HAP-1 (cell line): ENCODE measurements around the gene RPS6KA2.
"Not testable (repeated sequence)": the region's sequence is repeated elsewhere in the genome, so short reads cannot be mapped to it uniquely, and the experiment has no call there.

ENCODE experiments used
- DNase-seq, 2 experiments: peaks; one replicate each; pipeline ENCODE4 v3.0.0-alpha.2; 2016 to 2020; ENCODE audit warnings: low spot score in 2 of 2
- H3K27me3 ChIP-seq: fragments of 250-450 bp; sonication (Bioruptor Pico); 2 replicates; pipeline ENCODE4 v1.5.1; 2020; ENCODE audit warnings: low read depth, mild to moderate bottlenecking, moderate library complexity
- H3K36me3 ChIP-seq: fragments of 250-450 bp; sonication (Bioruptor Pico); replicated peaks from 2 replicates; pipeline ENCODE4 v1.5.1; 2020; ENCODE audit warnings: mild to moderate bottlenecking
- H3K4me1 ChIP-seq: fragments of 250-450 bp; sonication (Bioruptor Pico); 2 replicates; pipeline ENCODE4 v1.5.1; 2020; ENCODE audit warnings: mild to moderate bottlenecking
- H3K4me3 ChIP-seq: fragments of 250-450 bp; sonication (Bioruptor Pico); 2 replicates; pipeline ENCODE4 v1.5.1; 2020; ENCODE audit warnings: mild to moderate bottlenecking, moderate library complexity
- H3K9me3 ChIP-seq: fragments of 250-450 bp; sonication (Bioruptor Pico); 2 replicates; pipeline ENCODE4 v1.5.1; 2020; ENCODE audit warnings: mild to moderate bottlenecking, moderate library complexity
- in situ Hi-C: fragments of 300-500 bp; cut with MboI; formaldehyde crosslinking; loops from 3 replicates; pipeline ENCODE4 v1.14.3; 2020; ENCODE audit warnings: low sequenced_read_pairs, inconsistent platforms, mixed read lengths

The RPS6KA2 gene

DNA sequence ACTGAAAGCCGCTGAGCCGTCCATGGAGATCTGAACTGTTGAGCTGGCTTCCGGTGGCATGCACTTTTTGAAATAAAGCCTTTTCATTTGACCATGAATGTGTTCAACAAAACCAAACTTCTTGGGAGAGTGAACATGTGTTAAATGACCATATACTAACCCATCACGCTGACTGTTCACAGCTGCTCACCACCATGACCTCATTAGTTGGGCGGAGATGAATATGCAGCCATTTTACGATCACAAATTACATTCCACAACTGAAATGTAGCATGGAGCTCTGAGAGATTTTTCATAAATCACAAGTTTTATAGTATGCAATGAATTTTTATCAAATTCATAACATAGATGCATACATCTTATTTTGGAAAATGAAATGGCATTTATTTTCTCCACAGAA is 44.8 kb downstream of the RPS6KA2 start:
- H3K9me3 ChIP-seq = no peaks in the 10 kb centered on the region
- H3K27me3 ChIP-seq = no peaks in the 10 kb centered on the region
- in situ Hi-C loops = no loop called here
- H3K4me1 ChIP-seq = peaks cover 7% of the 10 kb centered on the region
- H3K36me3 ChIP-seq = no peaks in the 10 kb centered on the region
- H3K4me3 ChIP-seq = no peak overlapping the region
- no peak for DNase-seq

- DNase-seq, H3K9me3 ChIP-seq, in situ Hi-C loops, H3K36me3 ChIP-seq, H3K4me3 ChIP-seq, H3K27me3 ChIP-seq, H3K4me1 ChIP-seq: not testable (repeated sequence)
These were observed 45.2 kb downstream of the RPS6KA2 start for GRCh38 chr6:166581801-166582200.

DNA sequence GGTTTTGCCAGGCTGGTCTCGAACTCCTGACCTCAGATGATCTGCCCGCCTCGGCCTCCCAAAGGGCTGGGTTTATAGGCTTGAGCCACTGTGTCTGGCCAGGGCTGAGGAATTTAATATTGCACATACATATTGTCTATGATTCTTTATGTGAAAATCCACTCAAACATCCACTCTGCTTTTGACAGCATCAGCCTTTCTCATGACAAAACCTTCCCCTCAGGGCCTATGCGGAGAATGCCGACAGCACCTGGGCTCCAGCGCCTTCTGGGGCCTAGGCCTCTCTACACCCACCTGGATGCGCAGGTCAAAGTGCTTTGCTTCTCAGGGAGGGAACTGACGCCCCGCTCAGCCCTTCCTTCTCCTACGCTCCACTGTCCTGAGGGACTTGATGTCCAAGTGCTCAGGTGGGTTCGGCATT is 46.0 kb downstream of the RPS6KA2 start:
- in situ Hi-C loops = no loop called here
- DNase-seq = no peak
- Histone ChIP-seq H3K36me3 (no peaks in the 10 kb centered on the region), H3K4me1 (peaks cover 7% of the 10 kb centered on the region), H3K27me3 (no peaks in the 10 kb centered on the region), H3K4me3 (no peak overlapping the region), H3K9me3 (no peaks in the 10 kb centered on the region)

GRCh38 chr6:166580076-166581050 is 46.7 kb downstream of the RPS6KA2 start:
- H3K9me3 ChIP-seq = no peaks in the 10 kb centered on the region
- H3K4me3 ChIP-seq = no peak overlapping the region
- peaks cover 7% of the 10 kb centered on the region for H3K4me1 ChIP-seq
- no peaks in the 10 kb centered on the region for H3K36me3 ChIP-seq
- H3K27me3 ChIP-seq = no peaks in the 10 kb centered on the region
- no peak for DNase-seq
- in situ Hi-C loops = no loop called here

DNA sequence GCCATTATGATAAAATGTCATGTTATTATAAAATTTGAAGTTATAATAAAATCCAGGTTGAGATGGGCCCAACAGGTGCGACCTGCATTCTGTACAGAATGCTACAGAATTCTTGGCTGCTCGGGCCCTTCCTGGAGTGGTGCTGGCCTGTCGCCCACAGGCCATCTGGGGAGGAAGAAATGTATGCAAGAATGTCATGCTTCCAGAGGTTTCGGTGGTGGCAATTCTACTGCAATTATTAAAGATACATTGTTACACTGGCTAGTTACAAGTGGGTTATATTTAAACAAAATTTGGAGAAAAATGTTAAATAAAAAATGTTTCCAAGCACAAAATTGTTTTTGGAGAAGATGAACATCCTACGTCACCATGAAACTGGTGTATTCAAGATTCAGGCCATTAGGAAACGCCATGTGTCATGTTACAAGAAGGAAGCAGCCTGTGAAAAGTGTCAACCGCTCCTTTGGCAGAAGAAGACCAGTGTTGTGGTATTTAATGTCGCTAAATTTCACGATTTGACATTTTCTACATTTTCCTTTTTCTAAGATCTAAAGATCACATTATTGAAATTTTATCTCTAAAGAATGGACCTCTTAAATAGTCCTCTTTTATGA is 47.7 kb downstream of the RPS6KA2 start:
- Histone ChIP-seq H3K27me3 (no peaks in the 10 kb centered on the region), H3K36me3 (no peaks in the 10 kb centered on the region), H3K9me3 (no peaks in the 10 kb centered on the region), H3K4me1 (peaks cover 7% of the 10 kb centered on the region), H3K4me3 (no peak overlapping the region)
- DNase-seq = no peak
- in situ Hi-C loops = no loop called here

DNA sequence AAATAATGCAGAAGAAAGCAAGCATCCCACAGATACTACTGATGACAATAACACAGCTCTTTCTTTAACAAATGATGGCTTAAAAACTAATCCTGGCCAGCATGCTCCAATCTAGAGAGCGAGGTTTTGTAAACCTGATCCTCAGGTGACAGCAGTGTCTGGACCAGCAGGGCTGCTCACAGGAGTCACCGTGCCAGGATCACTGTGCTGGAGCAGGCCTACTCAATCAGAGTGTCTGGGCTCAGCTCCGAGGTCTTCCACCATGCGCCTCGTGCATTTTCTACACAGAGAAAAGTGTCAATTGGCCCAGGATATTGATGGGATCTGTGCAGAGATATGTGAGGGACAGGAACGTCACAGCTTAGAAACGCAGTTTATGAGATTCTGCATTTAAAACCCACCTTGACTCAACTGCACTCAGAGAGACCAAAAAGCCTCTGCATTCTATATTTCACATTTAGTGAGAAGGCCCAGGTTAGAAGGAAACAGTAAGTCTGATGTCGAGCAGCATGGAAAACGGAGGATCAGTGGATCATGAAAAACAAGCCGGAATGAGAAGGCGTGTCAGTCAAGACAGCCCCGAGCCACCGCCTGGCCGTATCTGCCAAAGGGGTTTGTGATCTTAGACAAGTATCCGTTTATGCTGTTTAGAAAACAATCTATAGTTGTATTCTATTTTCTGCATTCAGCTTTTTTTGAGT is 48.4 kb downstream of the RPS6KA2 start:
- H3K9me3 ChIP-seq = no peaks in the 10 kb centered on the region
- no peak for DNase-seq
- H3K27me3 ChIP-seq = no peaks in the 10 kb centered on the region
- H3K4me3 ChIP-seq = no peak overlapping the region
- H3K36me3 ChIP-seq = no peaks in the 10 kb centered on the region
- in situ Hi-C loops = no loop called here
- H3K4me1 ChIP-seq = peaks cover 7% of the 10 kb centered on the region

GRCh38 chr6:166575205-166575604 is 51.8 kb downstream of the RPS6KA2 start:
- no peaks in the 10 kb centered on the region for H3K36me3 ChIP-seq
- in situ Hi-C loops = no loop called here
- DNase-seq = no peak
- H3K4me1 ChIP-seq = no peaks in the 10 kb centered on the region; the same call in 1 of the 2 replicates
- no peak overlapping the region for H3K4me3 ChIP-seq
- H3K9me3 ChIP-seq = no peaks in the 10 kb centered on the region
- no peaks in the 10 kb centered on the region for H3K27me3 ChIP-seq

DNA sequence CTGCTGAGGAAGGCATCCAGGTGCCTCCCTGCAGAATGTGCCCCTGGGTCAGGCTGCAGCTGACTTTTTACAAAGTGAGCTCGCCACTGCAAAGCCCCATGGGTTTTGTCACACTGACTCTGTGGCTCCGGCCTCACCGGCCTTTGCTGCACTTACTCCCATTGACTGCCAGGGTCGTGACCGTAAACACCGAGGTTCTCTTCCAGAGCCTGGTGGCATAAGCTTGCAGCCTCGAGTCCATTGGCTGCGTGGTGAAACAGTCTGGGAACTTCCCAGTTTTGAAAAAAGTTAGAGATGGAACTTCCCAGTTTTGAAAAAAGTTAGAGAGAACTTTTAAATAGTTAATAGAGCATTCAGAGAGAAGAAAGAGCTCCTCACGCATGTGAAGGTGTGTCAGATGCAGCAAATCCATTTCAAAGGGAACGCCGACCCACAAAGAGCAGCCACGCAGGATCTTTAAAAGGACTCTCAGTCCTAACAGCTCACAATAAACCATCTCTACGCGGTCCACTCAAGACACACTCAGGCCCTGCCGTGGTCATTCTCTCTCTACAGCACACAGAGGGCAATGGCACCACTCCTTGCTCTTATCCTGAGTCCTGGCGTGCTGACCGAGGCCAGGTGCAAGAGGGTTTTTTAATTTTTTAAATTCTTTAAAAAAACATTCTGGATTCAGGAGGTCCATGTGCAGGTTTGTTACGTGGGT is 53.4 kb downstream of the RPS6KA2 start:
- H3K4me3 ChIP-seq = no peak overlapping the region
- in situ Hi-C loops = no loop called here
- no peaks in the 10 kb centered on the region; the same call in 1 of the 2 replicates for H3K4me1 ChIP-seq
- no peaks in the 10 kb centered on the region for H3K27me3 ChIP-seq
- no peaks in the 10 kb centered on the region for H3K9me3 ChIP-seq
- no peaks in the 10 kb centered on the region for H3K36me3 ChIP-seq
- no peak for DNase-seq

DNA sequence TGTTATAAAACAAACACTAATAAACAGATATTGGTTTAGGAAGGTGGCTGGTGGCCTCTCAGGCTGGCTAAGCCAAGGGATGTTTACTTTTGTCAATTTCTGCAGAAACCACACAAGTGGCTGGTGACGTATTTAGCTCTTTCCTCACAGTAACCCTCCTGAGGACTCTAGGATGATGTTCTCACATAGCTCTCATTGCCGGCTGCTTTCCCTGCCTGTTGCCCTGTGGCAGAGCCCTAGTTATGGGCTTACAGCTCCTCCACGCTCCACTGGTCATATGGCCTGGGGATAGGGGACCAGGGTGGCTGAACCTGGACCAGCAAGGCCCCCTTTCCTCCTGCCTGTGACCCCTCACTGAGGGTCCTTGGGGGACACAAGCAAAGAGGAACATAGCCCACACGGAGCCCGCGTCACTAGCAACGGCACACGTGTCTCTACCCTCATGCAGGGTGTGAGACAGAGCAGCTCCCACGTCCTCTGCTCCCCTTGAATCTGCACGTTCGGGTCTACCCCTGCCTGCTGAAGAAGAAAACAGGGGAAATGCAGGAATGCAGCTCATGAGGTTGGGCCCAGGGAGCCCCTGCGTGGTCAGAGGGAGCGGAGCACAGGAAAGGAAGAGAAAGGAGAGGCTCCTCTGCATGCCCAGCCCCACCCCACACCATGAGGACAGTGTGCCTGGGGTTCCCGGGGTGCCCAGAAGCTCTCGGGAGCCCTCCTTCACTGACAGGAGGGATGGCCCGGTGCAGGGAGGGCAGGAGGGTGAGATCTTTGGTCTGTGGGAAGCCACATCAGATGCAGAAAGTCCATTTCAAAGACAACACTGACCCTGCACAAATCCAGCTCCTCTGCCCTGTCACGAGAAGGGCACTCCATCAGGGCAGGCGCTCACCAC is 54.4 kb downstream of the RPS6KA2 start:
- no peak overlapping the region for H3K4me3 ChIP-seq
- H3K9me3 ChIP-seq = no peaks in the 10 kb centered on the region
- no peaks in the 10 kb centered on the region for H3K36me3 ChIP-seq
- in situ Hi-C loops = no loop called here
- no peaks in the 10 kb centered on the region for H3K27me3 ChIP-seq
- DNase-seq = no peak
- H3K4me1 ChIP-seq = no peaks in the 10 kb centered on the region; the same call in 1 of the 2 replicates

DNA sequence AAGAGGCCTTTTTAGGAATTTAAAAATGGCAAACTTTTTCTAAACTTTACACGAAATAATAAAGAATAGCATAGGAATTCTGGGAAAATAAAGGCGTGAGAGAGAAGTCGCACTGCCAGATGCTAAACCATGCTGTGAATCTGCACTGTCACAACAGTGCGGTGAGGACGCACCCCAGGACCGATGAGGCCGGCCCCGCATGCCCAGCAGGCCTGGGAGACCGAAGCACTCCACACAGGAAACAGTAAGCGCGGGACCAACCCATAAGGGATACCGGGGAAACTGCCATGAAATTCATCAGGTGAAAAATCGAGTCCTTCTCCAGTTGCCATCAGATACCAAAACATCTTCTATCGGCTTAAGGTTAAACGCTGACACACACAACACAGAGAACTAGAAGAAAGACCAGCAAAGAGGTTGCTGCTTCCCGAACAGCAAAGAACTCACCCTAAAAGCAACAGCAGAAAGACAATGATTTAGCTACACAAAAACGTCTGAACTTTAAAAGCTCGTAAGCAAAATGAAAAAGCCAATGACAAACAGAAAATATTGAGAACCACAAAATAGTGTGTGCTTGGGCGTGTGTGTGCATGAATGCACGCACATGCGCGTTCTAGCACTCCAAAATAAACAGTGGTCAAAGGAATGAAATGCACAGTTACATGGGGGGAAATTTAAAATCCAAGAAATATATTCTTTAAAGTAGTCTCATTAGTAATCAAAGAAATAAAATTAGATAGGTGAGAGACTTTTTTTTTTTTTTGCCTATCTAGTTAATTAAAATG is 55.9 kb downstream of the RPS6KA2 start:
- Histone ChIP-seq H3K27me3 (no peaks in the 10 kb centered on the region), H3K4me1 (no peaks in the 10 kb centered on the region), H3K4me3 (no peak overlapping the region), H3K9me3 (no peaks in the 10 kb centered on the region), H3K36me3 (no peaks in the 10 kb centered on the region)
- in situ Hi-C loops = no loop called here
- no peak for DNase-seq

GRCh38 chr6:166569206-166569605 is 57.8 kb downstream of the RPS6KA2 start:
- Histone ChIP-seq H3K4me1 (no peaks in the 10 kb centered on the region), H3K36me3 (no peaks in the 10 kb centered on the region), H3K9me3 (no peaks in the 10 kb centered on the region), H3K27me3 (no peaks in the 10 kb centered on the region), H3K4me3 (no peak overlapping the region)
- in situ Hi-C loops = no loop called here
- DNase-seq = no peak

- H3K36me3 ChIP-seq = no peaks in the 10 kb centered on the region
- no peak for DNase-seq
- H3K9me3 ChIP-seq = no peaks in the 10 kb centered on the region
- H3K27me3 ChIP-seq = no peaks in the 10 kb centered on the region
- H3K4me1 ChIP-seq = no peaks in the 10 kb centered on the region
- H3K4me3 ChIP-seq = no peak overlapping the region
- in situ Hi-C loops = no loop called here
These were observed 59.2 kb downstream of the RPS6KA2 start for GRCh38 chr6:166567813-166568212.
